NCI-H2196 treated with DMSO at 0.1 percent for 48 hours (cell line): ENCODE data around the gene OR5D18.
"Not testable (repeated sequence)": the region's sequence is repeated elsewhere in the genome, so short reads cannot be mapped to it uniquely, and the experiment has no call there.

ENCODE experiments used
- DNase-seq: peaks from one replicate; lab custom pipeline; 2025; ENCODE audit not compliant: unreplicated experiment; lab: John Stamatoyannopoulos, UW

Gene OR5D18

GRCh38 chr11:55819330-55819729 lies at the start of gene OR5D18:
Gene OR5D18, plus strand, starts transcription at chr11:55819630. Its CDS starts 0 bp downstream, at chr11:55819630.
- DNase-seq: no peak

DNA sequence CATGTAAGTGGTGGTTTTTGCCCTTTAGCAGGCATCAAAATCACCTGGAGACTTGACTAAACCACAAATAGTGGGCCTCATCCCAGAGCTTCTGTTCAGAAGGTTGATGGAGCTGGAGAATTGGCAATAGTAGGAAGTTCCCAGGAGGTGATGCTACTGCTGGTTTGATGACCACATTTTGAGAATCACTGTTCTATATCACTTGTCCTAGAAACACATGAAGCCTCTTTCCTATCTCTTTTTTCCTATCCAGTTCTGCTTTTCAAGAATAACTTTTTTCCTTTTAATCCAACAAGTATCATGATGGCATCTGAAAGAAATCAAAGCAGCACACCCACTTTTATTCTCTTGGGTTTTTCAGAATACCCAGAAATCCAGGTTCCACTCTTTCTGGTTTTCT lies 46.3 kb upstream of the OR5D18 start, which contains the start of gene OR5D13:
OR5D13 (plus strand) TSS at position 301 of the 400 bp plus-strand sequence; CDS start at position 301, 0 bp downstream.
- DNase-seq: no peak

- no peak for DNase-seq
Observed at GRCh38 chr11:55791606-55792005, 27.8 kb upstream of the OR5D18 start.

DNA sequence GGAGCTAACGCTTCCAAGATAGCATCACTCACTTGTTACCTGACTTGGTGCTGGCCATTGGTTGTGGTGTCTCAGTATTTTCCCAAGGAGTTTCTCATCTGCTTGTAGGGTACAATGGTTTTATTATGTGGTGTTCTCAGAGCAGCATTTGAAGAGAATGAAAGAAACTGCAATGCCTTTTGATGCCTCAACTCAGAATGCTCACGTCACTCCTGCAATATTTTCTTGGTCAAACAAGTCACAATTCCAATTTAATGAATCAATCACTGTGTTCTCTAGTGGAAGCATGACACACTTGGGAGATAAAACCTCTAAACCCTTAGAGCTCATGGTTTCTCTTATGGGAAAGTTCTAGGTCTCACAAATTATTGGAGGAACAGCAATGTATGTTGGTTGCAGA lies 26.1 kb upstream of the OR5D18 start:
- no peak for DNase-seq

DNA sequence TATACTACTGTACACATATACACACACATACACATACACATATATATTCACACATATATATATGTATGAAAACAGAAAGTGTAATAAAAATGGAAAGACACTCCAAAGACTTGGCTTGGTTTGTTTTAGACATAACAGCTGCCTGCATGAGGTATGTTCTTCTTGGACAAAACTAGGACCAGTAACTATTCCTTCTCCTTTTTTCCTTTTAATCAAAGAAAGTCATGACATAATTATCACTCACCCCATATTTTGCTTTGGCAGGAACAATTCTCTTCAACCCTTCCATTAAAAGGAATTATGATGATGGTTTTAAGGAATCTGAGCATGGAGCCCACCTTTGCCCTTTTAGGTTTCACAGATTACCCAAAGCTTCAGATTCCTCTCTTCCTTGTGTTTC lies 24.2 kb upstream of the OR5D18 start, which contains the start of gene OR5D14:
OR5D14 (plus strand) TSS at position 301 of the 400 bp plus-strand sequence; CDS start at position 301, 0 bp downstream.
- DNase-seq: no peak

DNA sequence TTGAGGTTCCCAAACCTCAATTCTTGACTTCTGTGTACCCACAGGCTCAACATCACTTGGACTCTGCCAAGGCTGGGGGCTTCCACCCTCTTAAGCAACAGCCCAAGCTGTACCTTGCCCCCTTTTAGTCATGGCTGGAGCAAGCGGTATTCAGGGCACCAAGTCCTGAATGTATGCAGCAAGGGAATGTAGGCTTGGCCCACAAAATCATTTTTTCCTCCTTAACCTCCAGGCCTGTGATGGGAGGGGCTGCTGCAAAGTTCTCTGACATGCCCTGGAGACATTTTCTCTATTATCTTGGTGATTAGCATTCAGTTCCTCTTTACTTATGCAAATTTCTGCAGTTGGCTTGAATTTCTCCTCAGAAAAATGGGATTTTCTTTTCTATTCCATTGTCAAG lies 13.2 kb upstream of the OR5D18 start:
- no peak for DNase-seq

- DNase-seq: no peak
Observed at GRCh38 chr11:55811067-55811466, 8.4 kb upstream of the OR5D18 start, which contains the start of gene OR5L1. Gene OR5L1, plus strand, starts transcription at chr11:55811367. Its CDS starts 100 bp downstream, at chr11:55811467.

DNA sequence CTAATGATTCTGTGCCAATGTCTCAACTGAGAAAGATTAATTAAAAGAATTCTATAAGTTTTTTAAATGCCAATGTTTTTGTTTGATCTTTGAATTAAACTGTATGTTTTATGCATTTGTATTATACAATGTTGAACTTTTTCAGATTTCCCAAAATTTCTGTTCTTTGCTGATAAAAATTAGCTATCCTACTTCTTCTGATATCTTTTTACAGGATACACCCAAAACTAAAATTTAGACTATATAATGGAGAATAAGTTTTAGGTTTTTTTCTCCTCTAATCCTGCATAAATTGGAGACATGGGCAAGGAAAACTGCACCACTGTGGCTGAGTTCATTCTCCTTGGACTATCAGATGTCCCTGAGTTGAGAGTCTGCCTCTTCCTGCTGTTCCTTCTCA lies 7.5 kb downstream of the OR5D18 start, which contains the start of gene OR5L2:
OR5L2 (plus strand) TSS at position 301 of the 400 bp plus-strand sequence; CDS start at position 301, 0 bp downstream.
- DNase-seq: no peak

DNA sequence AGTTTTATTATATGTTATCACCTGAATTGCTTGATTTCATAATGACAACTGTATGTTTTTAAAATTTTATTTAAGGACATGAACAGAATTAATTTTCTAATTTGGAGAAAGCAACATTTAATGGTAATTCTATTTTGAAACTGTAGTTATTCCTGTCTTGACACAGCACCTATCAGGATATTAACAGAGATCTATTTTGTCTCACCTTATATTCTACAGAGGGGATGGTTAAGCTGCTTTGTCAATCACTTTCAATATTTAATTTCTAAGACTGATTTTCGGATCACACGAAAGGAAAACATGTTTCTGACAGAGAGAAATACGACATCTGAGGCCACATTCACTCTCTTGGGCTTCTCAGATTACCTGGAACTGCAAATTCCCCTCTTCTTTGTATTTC lies 19.0 kb downstream of the OR5D18 start, which contains the start of gene OR5D16:
OR5D16 (plus strand) TSS at position 301 of the 400 bp plus-strand sequence; CDS start at position 301, 0 bp downstream.
- DNase-seq: no peak

DNA sequence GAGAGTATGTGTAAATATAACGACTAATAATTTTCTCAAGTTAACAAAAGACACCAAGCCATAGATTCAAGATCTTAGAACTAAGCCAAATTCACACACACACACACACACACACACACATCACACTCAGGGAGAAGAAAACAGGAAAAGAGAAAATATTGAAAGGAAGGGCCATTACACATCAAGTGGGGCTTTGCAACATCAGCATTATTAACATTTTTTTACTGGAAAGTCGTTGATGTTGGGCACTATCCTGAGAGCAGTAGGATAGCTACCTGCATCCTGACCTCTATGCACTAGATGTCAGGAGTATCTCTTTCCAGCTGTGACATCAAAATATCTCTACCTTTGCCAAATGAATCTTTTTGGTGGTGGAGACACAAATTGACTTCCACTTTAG lies 28.0 kb downstream of the OR5D18 start:
- no peak for DNase-seq

GRCh38 chr11:55849037-55849436 lies 29.6 kb downstream of the OR5D18 start:
- DNase-seq: no peak

GRCh38 chr11:55852141-55852540 lies 32.7 kb downstream of the OR5D18 start:
- DNase-seq: no peak

DNA sequence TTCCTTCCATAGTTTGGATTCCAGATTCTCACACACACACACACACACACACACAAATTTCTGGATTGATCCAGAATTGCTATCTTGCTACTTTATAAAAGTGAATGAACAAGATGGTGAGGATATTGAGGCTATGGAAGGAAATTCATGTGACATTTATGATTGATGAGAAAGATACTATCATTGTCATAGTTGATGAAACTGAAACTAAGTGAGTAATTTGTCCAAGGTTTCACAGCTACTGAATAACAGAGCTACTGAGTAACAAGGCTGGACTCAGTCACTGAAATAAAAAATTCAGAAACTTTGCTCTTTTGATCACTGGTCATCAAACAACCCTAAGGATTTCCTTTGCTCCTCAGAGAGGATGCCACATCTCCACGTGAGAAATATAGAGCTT lies 35.3 kb downstream of the OR5D18 start:
- DNase-seq: no peak

GRCh38 chr11:55867354-55867753 lies 47.9 kb downstream of the OR5D18 start:
- DNase-seq: not testable (repeated sequence)
